K562 (cell line): ENCODE results near the gene VWA8.

Experiments used
- ARID2 ChIP-seq: fragments of 450-650 bp; IDR thresholded peaks from 2 replicates; pipeline ENCODE4 v1.6.1; 2017; ENCODE audit warnings: antibody characterized with exemption, mild to moderate bottlenecking
- CAMTA2 ChIP-seq: fragments of 250-450 bp; sonication (Bioruptor Pico); conservative IDR thresholded peaks from 2 replicates; pipeline ENCODE4 v1.5.1; 2022
- CEBPG ChIP-seq, 3 experiments: fragments of 200-800 bp in 1 of 3; sonication (Bioruptor generic) in 1 of 3; sonication (generic) in 1 of 3; formaldehyde crosslinking in 1 of 3; IDR thresholded peaks in 2 of 3; conservative IDR thresholded peaks in 1 of 3; 2 replicates each; pipeline versions ENCODE4 v1.6.1 to v1.8.0; 2016 to 2022; ENCODE audit warnings: missing compliant biosample characterization in 2 of 3, missing genetic modification characterization in 2 of 3, mild to moderate bottlenecking in 1 of 3, missing genetic modification reagents in 1 of 3
- CTCF ChIP-seq, 3 experiments: IDR thresholded peaks in 2 of 3; conservative IDR thresholded peaks in 1 of 3; 2 replicates each; pipeline ENCODE4 v1.5.1; 2011 to 2012; ENCODE audit warnings: low read length in 3 of 3, mild to moderate bottlenecking in 3 of 3, control low read depth in 2 of 3, improper control_type of control experiment in 1 of 3, inconsistent platforms in 1 of 3, low read depth in 1 of 3, mixed read lengths in 1 of 3, moderate library complexity in 1 of 3; ENCODE audit not compliant: insufficient read depth in 2 of 3
- HDAC8 ChIP-seq: fragments of 450-650 bp; IDR thresholded peaks from 2 replicates; pipeline ENCODE4 v1.6.1; 2016; ENCODE audit warnings: mild to moderate bottlenecking, missing genetic modification characterization, moderate library complexity, missing compliant biosample characterization
- HNRNPK ChIP-seq: fragments of 200-400 bp; formaldehyde crosslinking; IDR thresholded peaks from one replicate; pipeline ENCODE4 v1.6.1; 2018; ENCODE audit warnings: mild to moderate bottlenecking, low read depth, low read length; ENCODE audit not compliant: poor library complexity, severe bottlenecking
- NFE2L1 ChIP-seq: fragments of 450-650 bp; IDR thresholded peaks from 2 replicates; pipeline ENCODE4 v1.6.1; 2016; ENCODE audit warnings: missing genetic modification characterization, low read depth, mild to moderate bottlenecking, missing compliant biosample characterization, moderate library complexity, borderline replicate concordance
- PBX2 ChIP-seq, 2 experiments: IDR thresholded peaks in 1 of 2; conservative IDR thresholded peaks in 1 of 2; 2 replicates each; pipeline ENCODE4 v1.6.1; 2016; ENCODE audit warnings: low read depth in 2 of 2, mild to moderate bottlenecking in 1 of 2, missing compliant biosample characterization in 1 of 2, missing genetic modification characterization in 1 of 2, moderate library complexity in 1 of 2
- RFX5 ChIP-seq: IDR thresholded peaks from 2 replicates; pipeline ENCODE4 v1.6.1; 2011; ENCODE audit warnings: low read depth, mild to moderate bottlenecking, improper control_type of control experiment, low read length
- RNF219 ChIP-seq: fragments of 250-450 bp; sonication (Bioruptor Pico); IDR thresholded peaks from 2 replicates; pipeline ENCODE4 v1.5.0; 2022; ENCODE audit warnings: mild to moderate bottlenecking
- SNIP1 ChIP-seq: fragments of 450-650 bp; IDR thresholded peaks from 2 replicates; pipeline ENCODE4 v1.7.1; 2017; ENCODE audit warnings: low read depth, mild to moderate bottlenecking
- USF2 ChIP-seq: sonication (generic); formaldehyde crosslinking; IDR thresholded peaks from 2 replicates; pipeline ENCODE4 v1.5.0; 2020; ENCODE audit warnings: missing genetic modification reagents
- ZFX ChIP-seq: sonication (generic); formaldehyde crosslinking; IDR thresholded peaks from 2 replicates; pipeline ENCODE4 v1.8.0; 2022; ENCODE audit warnings: mild to moderate bottlenecking, missing genetic modification reagents, moderate library complexity

DNA sequence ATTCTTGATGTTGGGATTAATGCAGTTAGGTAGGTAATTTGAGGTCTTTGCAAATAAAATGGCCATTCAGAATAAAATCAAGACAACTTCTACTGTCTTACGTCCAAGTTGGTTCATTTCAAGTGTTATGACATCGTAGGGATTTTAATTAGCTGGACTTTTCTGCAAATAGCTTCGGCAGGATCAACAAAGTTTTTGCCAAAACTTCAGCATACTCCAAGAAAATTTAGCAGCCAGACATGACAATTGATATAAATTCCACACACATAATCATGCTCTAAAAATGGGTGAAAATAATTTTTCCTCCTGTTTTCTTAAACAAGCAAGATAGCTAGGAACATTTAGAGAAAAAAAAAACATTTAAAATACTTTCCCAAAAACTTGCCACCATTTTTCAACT lies 344.8 kb downstream of the VWA8 start:
- no peak for TF ChIP-seq SNIP1
- TF ChIP-seq PBX2 (CRISPR knock-in tag; IDR thresholded peaks at IDR 0.05; ENCODE audit: low read depth): no peak
- TF ChIP-seq PBX2 (tag; conservative IDR thresholded peaks at IDR 0.05; ENCODE audit: low read depth): no peak
- TF ChIP-seq HNRNPK: no peak
- no peak for TF ChIP-seq CAMTA2 (CRISPR knock-in tag)
- no peak for TF ChIP-seq ARID2
- TF ChIP-seq USF2 (CRISPR knock-in tag): no peak
- TF ChIP-seq NFE2L1: no peak
- TF ChIP-seq RFX5: no peak
- TF ChIP-seq HDAC8 (tag): no peak
- no peak for TF ChIP-seq CTCF (IDR thresholded peaks at IDR 0.05 in 2 of 3, conservative IDR thresholded peaks at IDR 0.05 in 1 of 3; ENCODE audit: insufficient read depth in 2 of 3, low read depth in 1 of 3, low read length in 3 of 3)
- no peak for TF ChIP-seq CEBPG (CRISPR knock-in tag; IDR thresholded peaks at IDR 0.05)
- no peak for TF ChIP-seq CEBPG (tag; conservative IDR thresholded peaks at IDR 0.05 in 1 of 2, IDR thresholded peaks at IDR 0.05 in 1 of 2)
- TF ChIP-seq RNF219 (CRISPR knock-in tag): no peak
- no peak for TF ChIP-seq ZFX (CRISPR knock-in tag)
